Kidney (tissue), 14 donors: Measurements from ENCODE around the gene MSH5. TPM values are rescaled to one million over a fixed set of nuclear protein-coding genes. Genes with fewer than 3 reads are reported as not detected.
A peak's percentile ranks its signal among the peaks of the same experiment; 100 is the strongest.

ENCODE experiments used
- DNase-seq, 5 donors: peaks; one replicate each; pipeline ENCODE4 v3.0.0-alpha.2; 2013 to 2020
- FAIRE-seq: peaks from 2 replicates; lab custom pipeline; 2012; peaks lifted over from hg19 to GRCh38; lab: Jason Lieb, UNC
- H3K27ac ChIP-seq, 2 donors: one replicate each; pipeline ENCODE4 v1.7.0; 2013; ENCODE audit warnings: low read depth in 2 of 2, low read length in 2 of 2, inconsistent platforms in 1 of 2
- H3K27me3 ChIP-seq: one replicate; pipeline ENCODE4 v1.7.1; 2013; ENCODE audit warnings: low read length, inconsistent platforms; ENCODE audit not compliant: control insufficient read depth, insufficient read depth
- H3K36me3 ChIP-seq, 3 donors: one replicate each; pipeline versions ENCODE4 v1.7.0 to v1.7.1; 2013; ENCODE audit warnings: low read length in 3 of 3, control low read depth in 1 of 3, inconsistent platforms in 1 of 3; ENCODE audit not compliant: insufficient read depth in 3 of 3, control insufficient read depth in 2 of 3
- H3K4me1 ChIP-seq, 3 donors: one replicate each; pipeline versions ENCODE4 v1.7.0 to v1.7.1; 2013; ENCODE audit warnings: low read length in 3 of 3, inconsistent platforms in 1 of 3, low read depth in 1 of 3; ENCODE audit not compliant: control insufficient read depth in 2 of 3, insufficient read depth in 2 of 3
- H3K4me3 ChIP-seq, 3 donors: one replicate each; pipeline versions ENCODE4 v1.7.0 to v1.8.1; 2013; ENCODE audit warnings: low read length in 3 of 3, control low read depth in 1 of 3, inconsistent platforms in 1 of 3
- H3K9ac ChIP-seq, 3 donors: one replicate each; pipeline versions ENCODE4 v1.7.0 to v1.7.1; 2013; ENCODE audit warnings: low read length in 3 of 3, control low read depth in 1 of 3, inconsistent platforms in 1 of 3
- H3K9me3 ChIP-seq, 3 donors: one replicate each; pipeline versions ENCODE4 v1.7.0 to v1.7.1; 2013; ENCODE audit warnings: low read length in 3 of 3, control low read depth in 1 of 3, inconsistent platforms in 1 of 3; ENCODE audit not compliant: control insufficient read depth in 2 of 3, insufficient read depth in 1 of 3
- CTCF ChIP-seq: IDR thresholded peaks from 3 replicates; pipeline ENCODE4 v1.5.1; 2012; ENCODE audit warnings: mild to moderate bottlenecking, moderate library complexity, borderline replicate concordance; ENCODE audit not compliant: insufficient read depth; ENCODE audit errors: extremely low read depth
- intact Hi-C: fragments of 100-400 bp; cut with DNase I; formaldehyde crosslinking; loops from one replicate; pipeline ENCODE4 v1.11.1; 2022
- polyA plus RNA-seq: library from polyadenylated mRNA; stranded (reverse); fragments of 350-450 nt; fragmentation: Illumina TruSeq; extraction: RNeasy Lipid Tissue Mini Kit (QIAGEN cat#74804); gene quantifications from one replicate; pipeline ENCODE4 v1.2.3, GENCODE V29; 2014; ENCODE audit warnings: low read depth, low replicate concordance; ENCODE audit not compliant: insufficient read depth
- total RNA-seq: library from RNA; stranded (reverse); fragmentation: NEBNext Ultra II Directional; extraction: Animal tissue kit (Norgen Biotek cat#: 25700); gene quantifications from one replicate; pipeline ENCODE4 v1.2.1, GENCODE V29; 2021
- donor health status: control.
- donor health status: control.
- donor health status: control.
- donor health status: control.
- donor health status: control.
- donor health status: DM: yes; HTN: yes; CAD: no.
- donor health status: Normal renal cell carcinoma (clear cell type).

Gene MSH5
- total and polyA plus RNA-seq, 2 donors from 2014 or later: 14.4 to 23.7 TPM

- H3K9me3 ChIP-seq: no peaks in the 10 kb centered on the region
- H3K4me1 ChIP-seq: no peaks in the 10 kb centered on the region
- FAIRE-seq (no peak), DNase-seq (peak in 1 of 5 donors; percentile 2)
- peaks cover 0 to 3% (median 3%) of the 10 kb centered on the region in 3 donors for H3K36me3 ChIP-seq
- H3K27ac ChIP-seq: no peak overlapping the region
- no peak for TF ChIP-seq CTCF
- intact Hi-C loops: no loop called here
- H3K9ac ChIP-seq: no peak overlapping the region
- no peaks in the 10 kb centered on the region for H3K27me3 ChIP-seq
- H3K4me3 ChIP-seq: no peak overlapping the region
Observed at GRCh38 chr6:31750411-31751022, 10.7 kb downstream of the MSH5 start.

- no peaks in the 10 kb centered on the region for H3K36me3 ChIP-seq
- TF ChIP-seq CTCF: no peak
- DNase-seq: no peak
- H3K4me3 ChIP-seq: no peak overlapping the region
- no peak overlapping the region for H3K27ac ChIP-seq
- H3K4me1 ChIP-seq: no peaks in the 10 kb centered on the region
- H3K27me3 ChIP-seq: no peaks in the 10 kb centered on the region
- H3K9me3 ChIP-seq: no peaks in the 10 kb centered on the region
- intact Hi-C loops: no loop called here
- H3K9ac ChIP-seq: no peak overlapping the region
- FAIRE-seq: no peak
Observed at GRCh38 chr6:31752739-31753319, 13.0 kb downstream of the MSH5 start.

GRCh38 chr6:31758281-31758680 is 18.5 kb downstream of the MSH5 start:
- Histone ChIP-seq H3K27me3 (no peaks in the 10 kb centered on the region), H3K27ac (no peak overlapping the region), H3K4me3 (no peak overlapping the region), H3K4me1 (peaks cover 0 to under 1% (median 0%) of the 10 kb centered on the region in 3 donors), H3K9ac (no peak overlapping the region), H3K9me3 (no peaks in the 10 kb centered on the region), H3K36me3 (no peaks in the 10 kb centered on the region)
- intact Hi-C loops: no loop called here
- peak in 1 of 5 donors; percentile 10 for DNase-seq
- no peak for FAIRE-seq
- no peak for TF ChIP-seq CTCF
